Activated CD4-positive, alpha-beta T cell treated with anti-CD3 and anti-CD28 coated beads, Interleukin-2, amount 10 ng/mL, durations not matched to agents 7 days and 5 days (primary cell): ENCODE measurements around the gene HDHD3. TPM values are rescaled to one million over a fixed set of nuclear protein-coding genes. Genes with fewer than 3 reads are reported as not detected.
"Not testable (repeated sequence)": the region's sequence is repeated elsewhere in the genome, so short reads cannot be mapped to it uniquely, and the experiment has no call there.

Source experiments
- CTCF ChIA-PET: fragments of 350-600 bp; sonication (Branson Sonifier 250); formaldehyde crosslinking; loops from one replicate; lab custom pipeline; 2021; ENCODE audit warnings: antibody characterized with exemption; lab: Charles Lee
- POLR2A ChIA-PET: fragments of 350-600 bp; sonication (Branson Sonifier 250); formaldehyde crosslinking; loops from one replicate; lab custom pipeline; 2021; ENCODE audit warnings: antibody characterized with exemption; lab: Charles Lee
- DNase-seq: peaks from one replicate; pipeline ENCODE4 v3.0.0-alpha.2; 2020
- H3K27ac Mint-ChIP-seq: one replicate; pipeline ENCODE4 v1.8.0; 2021; ENCODE audit warnings: mild to moderate bottlenecking, moderate library complexity, mixed read lengths
- H3K27me3 Mint-ChIP-seq: one replicate; pipeline ENCODE4 v1.8.0; 2021; ENCODE audit warnings: mixed read lengths
- H3K36me3 Mint-ChIP-seq: one replicate; pipeline ENCODE4 v1.8.0; 2021; ENCODE audit warnings: low read depth, mixed read lengths
- H3K4me1 Mint-ChIP-seq: one replicate; pipeline ENCODE4 v1.8.0; 2021; ENCODE audit warnings: mixed read lengths
- H3K4me3 Mint-ChIP-seq: one replicate; pipeline ENCODE4 v1.8.0; 2021; ENCODE audit warnings: mild to moderate bottlenecking, moderate library complexity, mixed read lengths
- H3K9me3 Mint-ChIP-seq: one replicate; pipeline ENCODE4 v1.8.0; 2021; ENCODE audit warnings: mixed read lengths
- total RNA-seq, 2 experiments: library from RNA; stranded (reverse); gene quantifications; one replicate each; pipeline ENCODE4 v1.2.3, GENCODE V29; 2021

Gene HDHD3
- total RNA-seq, 2 experiments from 2014 or later: 16.2 to 20.2 TPM

DNA sequence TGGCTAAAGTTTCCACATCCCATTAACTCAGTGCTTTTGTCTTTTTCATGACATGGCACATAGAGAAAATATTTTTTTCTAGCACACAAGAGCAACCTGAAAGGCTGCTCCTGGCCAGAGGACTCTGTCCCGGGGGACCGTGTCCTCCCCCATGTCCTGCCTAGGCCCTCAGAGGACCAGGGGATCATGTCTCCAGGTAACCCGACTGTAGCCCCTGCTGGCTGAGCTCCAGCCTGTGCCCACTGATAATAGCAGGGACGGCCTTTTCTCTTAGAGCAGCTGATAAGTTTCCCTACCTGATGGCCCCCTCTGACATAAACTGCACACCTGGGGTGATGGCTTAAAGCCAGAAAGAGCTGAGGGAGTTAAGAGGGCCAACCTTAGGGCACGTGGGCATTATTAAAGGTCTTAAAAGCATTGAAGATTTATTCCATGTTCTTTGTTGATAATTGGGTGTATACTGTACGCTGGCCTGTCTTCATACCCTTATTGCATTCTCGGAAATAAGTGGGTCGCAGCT is 5.9 kb downstream of the HDHD3 start:
- H3K9me3 Mint-ChIP-seq: no peaks in the 10 kb centered on the region
- ChIA-PET CTCF (interaction anchor here (1.5 to 2.6 kb wide), 2 partner anchors 9 to 31 kb away, joined by 3 to 6 read pairs; no protein-coding TSS in a partner anchor), POLR2A (no interaction called here)
- H3K4me1 Mint-ChIP-seq: peaks cover 15% of the 10 kb centered on the region
- no peak for DNase-seq
- H3K4me3 Mint-ChIP-seq: no peak overlapping the region
- no peak overlapping the region for H3K27ac Mint-ChIP-seq
- H3K36me3 Mint-ChIP-seq: peaks cover 7% of the 10 kb centered on the region
- H3K27me3 Mint-ChIP-seq: no peaks in the 10 kb centered on the region

DNA sequence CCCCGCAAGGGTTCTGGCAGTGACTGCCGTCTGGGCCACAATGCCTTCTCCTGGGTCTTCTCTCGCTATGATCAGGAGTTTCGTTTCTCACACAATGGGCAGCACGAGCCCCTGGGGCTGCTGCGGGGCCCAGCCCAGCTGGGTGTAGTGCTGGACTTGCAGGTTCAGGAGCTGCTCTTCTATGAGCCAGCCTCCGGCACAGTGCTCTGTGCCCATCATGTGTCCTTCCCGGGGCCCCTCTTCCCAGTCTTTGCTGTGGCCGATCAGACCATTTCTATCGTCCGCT is 7.0 kb downstream of the HDHD3 start:
- Mint-ChIP-seq H3K9me3 (no peaks in the 10 kb centered on the region), H3K36me3 (peaks cover 7% of the 10 kb centered on the region), H3K4me1 (peaks cover 5% of the 10 kb centered on the region), H3K4me3 (no peak overlapping the region), H3K27me3 (no peaks in the 10 kb centered on the region), H3K27ac (no peak overlapping the region)
- ChIA-PET CTCF (interaction anchor here (0.6 to 2.6 kb wide), 2 partner anchors 8 to 41 kb away, joined by 3 to 6 read pairs; partner anchors contain the start of genes C9orf43 and POLE3), POLR2A (no interaction called here)
- DNase-seq: no peak

DNA sequence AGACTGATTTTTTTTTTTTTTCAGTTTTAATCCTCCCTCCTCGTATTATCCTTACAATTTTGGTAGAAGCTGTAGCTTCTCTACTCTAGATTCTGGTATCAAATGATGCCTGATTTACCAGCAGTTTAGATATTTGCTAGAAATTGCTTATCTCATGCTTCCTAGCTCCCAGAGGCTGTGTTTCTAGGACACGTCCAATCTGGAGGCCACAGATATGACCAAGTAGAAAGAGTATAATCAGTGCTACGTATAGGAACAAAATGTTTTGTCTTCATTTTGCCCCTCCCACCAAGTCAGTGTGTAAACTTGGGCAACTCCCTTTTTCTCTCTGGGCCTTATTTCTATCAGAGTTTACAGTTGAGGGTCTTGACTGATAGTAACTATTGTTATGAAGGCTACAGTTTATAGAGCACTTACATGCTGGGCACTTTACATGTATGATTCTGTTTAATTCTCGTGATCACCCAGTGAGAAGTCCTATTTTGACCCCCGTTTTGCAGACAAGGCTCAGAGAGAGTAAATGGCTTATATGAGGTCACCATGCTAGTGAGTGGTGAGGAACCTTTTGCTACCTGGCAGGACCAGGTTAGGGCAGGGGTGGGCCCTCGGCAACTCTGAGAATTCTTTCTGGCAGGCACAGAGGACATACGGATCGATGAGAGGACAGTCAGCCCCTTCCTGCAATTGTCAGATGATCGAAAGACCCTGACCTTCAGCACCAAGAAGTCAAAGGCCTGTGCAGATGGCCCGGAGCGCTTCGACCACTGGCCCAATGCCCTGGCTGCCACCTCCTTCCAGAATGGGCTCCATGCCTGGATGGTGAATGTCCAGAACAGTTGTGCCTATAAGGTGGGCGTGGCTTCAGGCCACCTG is 7.6 kb downstream of the HDHD3 start:
- ChIA-PET CTCF (interaction anchor here (0.6 to 6.3 kb wide), 5 partner anchors 8 to 218 kb away, joined by 3 to 34 read pairs (median 3); partner anchors contain the start of gene BSPRY), POLR2A (no interaction called here)
- no peak for DNase-seq
- no peak overlapping the region for H3K4me3 Mint-ChIP-seq
- no peak overlapping the region for H3K27ac Mint-ChIP-seq
- no peaks in the 10 kb centered on the region for H3K9me3 Mint-ChIP-seq
- H3K27me3 Mint-ChIP-seq: no peaks in the 10 kb centered on the region
- H3K36me3 Mint-ChIP-seq: peaks cover 4% of the 10 kb centered on the region
- H3K4me1 Mint-ChIP-seq: no peaks in the 10 kb centered on the region

DNA sequence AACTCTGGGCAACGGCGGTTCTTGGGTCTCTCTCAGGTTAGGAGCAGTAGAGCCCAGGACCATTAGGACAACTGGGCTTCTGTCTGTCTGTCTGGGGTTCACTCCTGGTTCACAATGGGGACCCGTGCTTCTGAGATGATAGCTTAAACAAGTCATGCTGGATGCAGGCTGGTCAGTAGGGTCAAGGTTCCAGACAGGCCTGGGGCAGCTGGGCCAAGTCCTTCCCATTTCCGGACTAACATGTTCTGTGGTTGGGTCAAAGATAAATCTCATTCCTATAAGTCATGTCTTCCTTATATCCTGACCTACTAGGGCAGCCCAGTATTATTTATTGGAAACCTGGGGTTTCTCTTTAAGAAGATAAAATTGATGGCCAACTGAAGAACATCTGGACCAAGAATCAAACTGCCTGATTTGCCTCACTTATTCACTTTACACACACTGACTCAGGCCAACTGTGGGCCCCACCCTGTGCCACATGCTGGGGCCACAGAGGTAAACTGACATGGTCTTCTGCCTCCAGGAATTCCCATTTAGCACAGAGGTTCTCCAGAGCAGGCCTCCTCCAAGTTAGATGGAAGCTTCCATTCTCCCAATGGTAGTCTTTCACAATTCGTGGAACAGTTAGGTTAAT is 8.3 kb downstream of the HDHD3 start:
- POLR2A ChIA-PET: no interaction called here
- CTCF ChIA-PET: interaction anchor here (0.6 to 6.3 kb wide), 5 partner anchors 8 to 219 kb away, joined by 3 to 34 read pairs (median 3); partner anchors contain the start of genes BSPRY and HDHD3
- peaks cover 4% of the 10 kb centered on the region for H3K36me3 Mint-ChIP-seq
- H3K4me1 Mint-ChIP-seq: no peaks in the 10 kb centered on the region
- DNase-seq: no peak
- no peak overlapping the region for H3K4me3 Mint-ChIP-seq
- no peak overlapping the region for H3K27ac Mint-ChIP-seq
- no peaks in the 10 kb centered on the region for H3K9me3 Mint-ChIP-seq
- H3K27me3 Mint-ChIP-seq: no peaks in the 10 kb centered on the region

DNA sequence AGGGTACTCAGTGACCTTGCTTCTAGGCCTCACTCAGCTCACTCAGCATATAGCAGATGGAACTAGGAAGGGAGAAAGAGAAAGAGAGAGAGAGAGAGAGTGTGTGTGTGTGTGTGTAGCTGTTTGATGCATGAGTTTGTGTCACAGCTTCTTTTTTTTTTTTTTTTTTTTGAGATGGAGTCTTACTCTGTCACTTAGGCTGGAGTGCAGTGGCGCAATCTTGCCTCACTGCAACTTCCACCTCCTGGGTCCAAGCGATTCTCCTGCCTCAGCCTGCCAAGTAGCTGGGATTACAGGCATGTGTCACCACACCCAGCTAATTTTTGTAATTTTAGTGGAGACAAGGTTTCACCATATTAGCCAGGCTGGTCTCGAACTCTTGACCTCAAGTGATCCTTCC is 11.1 kb downstream of the HDHD3 start:
- H3K4me3 Mint-ChIP-seq, H3K4me1 Mint-ChIP-seq, H3K9me3 Mint-ChIP-seq, H3K27me3 Mint-ChIP-seq, DNase-seq, H3K36me3 Mint-ChIP-seq, POLR2A ChIA-PET, H3K27ac Mint-ChIP-seq: not testable (repeated sequence)
- CTCF ChIA-PET: interaction anchor here (0.6 to 6.3 kb wide), 3 partner anchors 10 to 85 kb away, joined by 3 to 34 read pairs (median 3); partner anchors contain the start of gene BSPRY

DNA sequence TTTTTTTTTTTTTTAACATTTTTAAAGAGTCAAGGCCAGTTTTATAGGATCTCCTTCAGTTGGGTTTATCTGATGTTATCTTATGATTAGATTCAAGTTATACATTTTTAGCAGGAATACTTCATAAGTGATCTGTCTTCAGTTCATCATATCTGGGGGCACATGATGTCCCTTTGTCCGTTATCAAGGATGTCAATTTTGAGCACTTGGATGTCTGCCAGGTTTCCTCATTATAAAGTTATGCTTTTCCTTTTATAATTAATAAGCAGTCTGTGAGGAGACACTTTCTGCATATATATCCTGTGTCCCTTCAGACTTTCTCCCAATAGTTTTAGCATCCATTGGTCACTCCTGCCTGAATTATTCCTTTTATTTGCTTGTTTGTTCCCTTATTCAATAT is 11.8 kb downstream of the HDHD3 start:
- DNase-seq: no peak
- Mint-ChIP-seq H3K4me3 (no peak overlapping the region), H3K9me3 (no peaks in the 10 kb centered on the region), H3K27me3 (no peaks in the 10 kb centered on the region), H3K27ac (no peak overlapping the region), H3K36me3 (no peaks in the 10 kb centered on the region), H3K4me1 (no peaks in the 10 kb centered on the region)
- ChIA-PET CTCF (interaction anchor here (1.3 to 6.3 kb wide), 2 partner anchors 15 to 25 kb away, joined by 3 to 34 read pairs; partner anchors contain the start of genes BSPRY and WDR31), POLR2A (no interaction called here)

DNA sequence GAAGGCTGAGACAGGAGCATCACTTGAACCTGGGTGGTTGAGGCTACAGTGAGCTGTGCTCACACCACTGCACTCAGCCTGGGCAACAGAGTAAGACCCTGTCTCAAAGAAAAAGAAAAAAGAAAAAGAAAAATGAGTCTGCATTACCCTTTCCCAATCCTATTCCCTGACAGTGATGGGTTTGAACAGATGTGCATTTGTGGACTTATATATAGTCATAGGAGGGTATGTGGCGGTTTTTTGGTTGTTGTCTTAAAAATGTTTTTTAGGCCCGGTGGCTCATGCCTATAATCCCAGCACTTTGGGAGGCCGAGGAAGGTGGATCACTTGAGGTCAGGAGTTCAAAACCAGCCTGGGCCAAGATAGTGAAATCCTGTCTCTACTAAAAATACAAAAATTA is 13.4 kb downstream of the HDHD3 start:
- Mint-ChIP-seq H3K4me1 (no peaks in the 10 kb centered on the region), H3K36me3 (peaks cover 3% of the 10 kb centered on the region), H3K27me3 (no peaks in the 10 kb centered on the region), H3K9me3 (no peaks in the 10 kb centered on the region), H3K4me3 (no peak overlapping the region), H3K27ac (no peak overlapping the region)
- no peak for DNase-seq
- CTCF ChIA-PET: interaction anchor here (1.1 to 6.3 kb wide), 2 partner anchors 13 to 17 kb away, joined by 3 to 34 read pairs; partner anchors contain the start of gene BSPRY
- POLR2A ChIA-PET: no interaction called here

DNA sequence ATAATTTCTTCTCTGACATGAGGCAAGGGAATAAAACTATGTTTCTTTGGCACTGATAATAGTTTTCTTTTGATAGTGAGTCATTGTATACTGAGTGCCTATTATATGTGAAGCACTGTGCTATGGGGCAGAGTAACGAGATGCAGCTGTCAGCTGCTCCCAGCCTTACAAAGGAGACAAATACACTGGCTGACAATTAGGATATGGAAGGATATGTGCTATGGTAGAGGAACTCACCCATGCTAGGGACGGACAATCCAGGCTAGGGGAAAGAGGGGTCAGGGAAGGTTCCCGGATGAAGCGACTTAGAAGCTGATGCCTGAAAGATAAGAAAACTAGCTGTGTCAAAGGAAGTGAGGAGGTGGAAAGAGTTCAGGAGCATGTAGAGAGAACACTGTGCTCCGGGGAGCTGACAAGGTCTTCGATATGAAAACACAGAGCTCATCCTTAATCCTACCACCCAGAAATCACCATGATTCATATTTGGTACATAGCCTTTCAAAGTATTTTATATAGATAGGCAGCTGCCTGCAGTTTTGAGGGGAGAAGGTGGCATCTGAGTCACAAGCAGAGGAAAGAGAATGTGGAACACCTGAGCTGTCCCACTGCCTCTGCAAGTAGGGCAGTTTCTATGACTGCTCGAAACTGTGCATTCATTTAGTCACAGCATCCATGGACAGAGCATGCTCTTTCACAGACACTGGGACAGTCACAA is 15.3 kb downstream of the HDHD3 start:
- Mint-ChIP-seq H3K4me3 (no peak overlapping the region), H3K4me1 (no peaks in the 10 kb centered on the region), H3K9me3 (no peaks in the 10 kb centered on the region), H3K27ac (no peak overlapping the region), H3K36me3 (peaks cover 3% of the 10 kb centered on the region), H3K27me3 (no peaks in the 10 kb centered on the region)
- ChIA-PET CTCF (interaction anchor here (0.8 to 1.4 kb wide), 4 partner anchors 9 to 24 kb away, joined by 3 to 6 read pairs (median 4); no protein-coding TSS in a partner anchor), POLR2A (no interaction called here)
- no peak for DNase-seq

DNA sequence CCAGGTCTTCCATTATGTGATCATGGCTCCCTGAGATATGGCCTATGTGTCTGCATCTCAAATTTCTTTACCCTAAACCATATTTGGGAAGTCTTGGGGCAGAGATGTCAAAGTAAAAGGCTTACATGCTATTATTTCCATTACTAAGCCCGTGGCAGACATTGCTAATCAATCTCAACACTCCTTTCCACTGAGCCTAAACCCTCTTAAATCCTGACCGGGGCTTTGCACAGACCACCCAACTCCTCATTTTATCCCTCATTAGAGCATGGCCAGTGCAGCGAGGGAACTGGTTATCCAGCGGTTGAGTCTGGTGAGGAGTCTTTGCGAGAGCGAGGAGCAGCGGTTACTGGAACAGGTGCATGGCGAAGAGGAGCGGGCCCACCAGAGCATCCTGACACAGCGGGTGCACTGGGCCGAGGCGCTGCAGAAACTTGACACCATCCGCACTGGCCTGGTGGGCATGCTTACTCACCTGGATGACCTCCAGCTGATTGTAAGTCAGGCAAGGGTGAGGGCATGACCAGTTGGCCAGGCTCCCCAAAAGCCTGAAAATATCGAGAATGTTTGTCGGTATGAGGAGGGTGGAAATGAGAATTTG is 16.4 kb downstream of the HDHD3 start:
- no peaks in the 10 kb centered on the region for H3K4me1 Mint-ChIP-seq
- no peak overlapping the region for H3K27ac Mint-ChIP-seq
- H3K4me3 Mint-ChIP-seq: no peak overlapping the region
- no peaks in the 10 kb centered on the region for H3K9me3 Mint-ChIP-seq
- no peaks in the 10 kb centered on the region for H3K27me3 Mint-ChIP-seq
- no peak for DNase-seq
- peaks cover 3% of the 10 kb centered on the region for H3K36me3 Mint-ChIP-seq
- ChIA-PET CTCF (interaction anchor here (1.3 to 1.4 kb wide), 2 partner anchors 8 to 25 kb away, joined by 3 read pairs; no protein-coding TSS in a partner anchor), POLR2A (no interaction called here)

DNA sequence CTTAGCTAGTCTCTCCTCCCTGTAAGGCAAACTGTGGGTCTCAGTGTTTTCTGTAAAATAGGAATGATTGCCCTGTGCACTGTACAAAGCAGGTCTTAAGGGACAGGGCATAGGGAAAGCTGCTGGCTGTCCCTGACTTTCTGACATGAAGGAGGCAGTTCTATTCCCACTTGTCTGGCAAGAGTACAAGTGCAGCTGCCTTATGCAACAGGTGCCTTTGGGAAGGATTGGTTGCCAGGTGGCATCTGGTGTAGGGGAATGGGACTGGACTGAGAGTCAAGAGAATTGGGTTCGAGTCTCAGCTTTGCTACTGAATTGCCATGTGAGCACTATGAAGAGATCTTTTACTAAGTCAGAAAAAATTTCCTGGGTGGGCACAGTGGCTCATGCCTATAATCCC is 17.4 kb downstream of the HDHD3 start:
- POLR2A ChIA-PET: interaction anchor here (0.5 kb wide), 1 partner anchor 56 kb away, joined by 3 read pairs; no protein-coding TSS in a partner anchor
- H3K9me3 Mint-ChIP-seq: no peaks in the 10 kb centered on the region
- CTCF ChIA-PET: interaction anchor here (1.2 to 1.3 kb wide), 2 partner anchors 9 kb away, joined by 3 to 6 read pairs; partner anchors contain the start of gene BSPRY
- no peaks in the 10 kb centered on the region for H3K27me3 Mint-ChIP-seq
- no peak overlapping the region for H3K4me3 Mint-ChIP-seq
- DNase-seq: no peak
- no peaks in the 10 kb centered on the region for H3K4me1 Mint-ChIP-seq
- peaks cover 3% of the 10 kb centered on the region for H3K36me3 Mint-ChIP-seq
- no peak overlapping the region for H3K27ac Mint-ChIP-seq

DNA sequence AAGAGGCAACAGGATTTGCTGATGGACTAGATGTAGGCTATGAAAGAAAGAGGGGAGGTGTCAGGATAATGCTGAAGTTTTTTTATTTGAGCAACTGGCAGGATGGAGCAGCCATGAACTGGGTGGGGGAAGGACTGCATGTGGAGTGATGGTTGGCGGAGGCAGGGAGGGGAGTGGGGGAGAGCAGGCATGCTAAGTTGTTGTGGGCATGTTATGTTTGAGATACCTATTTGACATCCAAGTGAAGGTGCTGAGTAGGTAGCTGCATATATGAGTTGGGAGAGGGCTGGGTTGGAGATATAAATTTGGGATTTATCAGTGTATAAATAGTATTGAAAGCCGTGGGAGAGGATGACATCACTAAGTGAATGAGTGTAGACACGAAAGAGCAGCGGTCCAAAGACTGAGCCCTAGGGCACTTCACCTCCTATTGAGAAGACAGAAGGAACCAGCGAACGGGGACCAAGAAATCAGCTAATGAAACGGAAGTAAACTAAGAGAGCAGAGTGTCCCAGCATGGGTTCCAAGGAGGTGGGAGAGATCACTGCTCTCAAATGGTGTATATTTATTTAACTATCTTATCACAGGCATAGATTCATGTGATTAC is 20.0 kb downstream of the HDHD3 start:
- CTCF ChIA-PET: interaction anchor here (1.2 kb wide), 1 partner anchor 18 kb away, joined by 3 read pairs; no protein-coding TSS in a partner anchor

More for the DNA sequence above, 20.0 kb downstream of the HDHD3 start:
- POLR2A ChIA-PET: no interaction called here
- Mint-ChIP-seq H3K4me3 (no peak overlapping the region), H3K36me3 (peaks cover 3% of the 10 kb centered on the region), H3K27ac (no peak overlapping the region), H3K9me3 (no peaks in the 10 kb centered on the region), H3K4me1 (no peaks in the 10 kb centered on the region), H3K27me3 (peaks cover 10% of the 10 kb centered on the region)
- DNase-seq: no peak
